ENCODE results near the gene ADGRV1. TPM values are rescaled to one million over a fixed set of nuclear protein-coding genes. Genes with fewer than 3 reads are reported as not detected.

The ADGRV1 gene
- total and polyA plus RNA-seq, 9 of the 15 experiments (the other 6 are each of a cell fraction or from before 2014, with no cell fraction given), result 21.7 to 156 (median 58.2) TPM

DNA sequence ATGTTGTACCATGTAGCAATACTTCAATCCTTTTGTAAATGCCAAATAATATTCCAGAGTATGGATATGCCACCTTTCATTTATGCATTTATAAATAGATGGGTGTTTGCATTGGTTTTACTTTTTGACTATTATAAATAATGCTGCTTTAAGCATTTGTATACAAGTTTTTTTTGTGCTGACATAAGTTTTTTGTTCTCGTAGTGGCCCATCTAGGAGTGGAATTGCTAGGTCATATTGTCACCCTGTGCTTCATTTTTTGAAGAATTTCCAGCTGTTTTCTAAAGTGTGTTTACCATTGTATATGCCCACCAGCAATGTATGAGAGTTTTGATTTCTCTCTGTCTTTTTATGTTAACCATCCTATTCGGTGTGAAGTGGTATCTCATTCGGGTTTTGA, 6.9 kb downstream of the ADGRV1 start:
- Histone ChIP-seq H3K36me3 (ENCODE audit: control insufficient read depth, insufficient read depth, low read length) (no peaks in the 10 kb centered on the region), H3K4me2 (ENCODE audit: insufficient read depth, low read length) (no peak overlapping the region), H3K9me3 (replicated peaks; ENCODE audit: control insufficient read depth, insufficient read depth, low read depth, low read length) (no peaks in the 10 kb centered on the region), H3K4me3 (no peak overlapping the region), H3K4me1 (replicated peaks in 1 of 2; ENCODE audit: control insufficient read depth in 2 of 2, insufficient read depth in 2 of 2, low read length in 2 of 2) (peaks cover 0 to 3% of the 10 kb centered on the region in 2 experiments; a peak in 1 of 5 replicates), H3K79me2 (ENCODE audit: control insufficient read depth, insufficient read depth, low read length) (peaks cover 68% of the 10 kb centered on the region), H3K27ac (ENCODE audit: extremely low read depth, low read depth, low read length) (no peak overlapping the region), H3K9ac (ENCODE audit: insufficient read depth in 1 of 2, low read depth in 2 of 2, low read length in 2 of 2) (no peak overlapping the region), H3K9me1 (ENCODE audit: control insufficient read depth, insufficient read depth, low read length) (no peaks in the 10 kb centered on the region), H2AFZ (ENCODE audit: low read depth, low read length) (no peak overlapping the region), H4K20me1 (replicated peaks; ENCODE audit: control insufficient read depth, insufficient read depth, low read length) (no peaks in the 10 kb centered on the region), H3K27me3 (ENCODE audit: control insufficient read depth in 2 of 2, insufficient read depth in 2 of 2, low read length in 2 of 2) (no peaks in the 10 kb centered on the region)
- FAIRE-seq (no peak), ATAC-seq (no peak), DNase-seq (ENCODE audit: extremely low read depth in 1 of 4, low spot score in 3 of 4) (no peak)
- in situ Hi-C loops (cut with MboI), result no loop called here
- 87% methylated on average over 3 of the region's 3 CpGs for WGBS (ENCODE audit: insufficient coverage, low coverage, missing lambda C conversion rate)
- peak; percentile 66; the same call in 1 of the 2 replicates for TF ChIP-seq C11orf30 (IDR thresholded peaks at IDR 0.05; ENCODE audit: low read depth)
- peak; percentile 88 for TF ChIP-seq ZNF316 (IDR thresholded peaks at IDR 0.05)
- TF ChIP-seq MAFF (IDR thresholded peaks at IDR 0.05; ENCODE audit: low read length), result peak; percentile 26; the same call in 1 of the 2 replicates
- TF ChIP-seq, protein P1, sequence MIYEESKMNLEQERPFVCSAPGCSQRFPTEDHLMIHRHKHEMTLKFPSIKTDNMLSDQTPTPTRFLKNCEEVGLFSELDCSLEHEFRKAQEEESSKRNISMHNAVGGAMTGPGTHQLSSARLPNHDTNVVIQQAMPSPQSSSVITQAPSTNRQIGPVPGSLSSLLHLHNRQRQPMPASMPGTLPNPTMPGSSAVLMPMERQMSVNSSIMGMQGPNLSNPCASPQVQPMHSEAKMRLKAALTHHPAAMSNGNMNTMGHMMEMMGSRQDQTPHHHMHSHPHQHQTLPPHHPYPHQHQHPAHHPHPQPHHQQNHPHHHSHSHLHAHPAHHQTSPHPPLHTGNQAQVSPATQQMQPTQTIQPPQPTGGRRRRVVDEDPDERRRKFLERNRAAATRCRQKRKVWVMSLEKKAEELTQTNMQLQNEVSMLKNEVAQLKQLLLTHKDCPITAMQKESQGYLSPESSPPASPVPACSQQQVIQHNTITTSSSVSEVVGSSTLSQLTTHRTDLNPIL (CRISPR knock-in tag; IDR thresholded peaks at IDR 0.05), result no peak
- peak; percentile 49; the same call in 1 of the 2 replicates for TF ChIP-seq MAFG (tag; conservative IDR thresholded peaks at IDR 0.05)
- intact Hi-C loops (cut with micrococcal nuclease), result no loop called here
- no TSS peak for BruUV-seq (replicated peaks)
- ChIA-PET CTCF (ENCODE audit: low intra/inter-chr PET ratio) (no interaction called here), POLR2A (no interaction called here)

DNA sequence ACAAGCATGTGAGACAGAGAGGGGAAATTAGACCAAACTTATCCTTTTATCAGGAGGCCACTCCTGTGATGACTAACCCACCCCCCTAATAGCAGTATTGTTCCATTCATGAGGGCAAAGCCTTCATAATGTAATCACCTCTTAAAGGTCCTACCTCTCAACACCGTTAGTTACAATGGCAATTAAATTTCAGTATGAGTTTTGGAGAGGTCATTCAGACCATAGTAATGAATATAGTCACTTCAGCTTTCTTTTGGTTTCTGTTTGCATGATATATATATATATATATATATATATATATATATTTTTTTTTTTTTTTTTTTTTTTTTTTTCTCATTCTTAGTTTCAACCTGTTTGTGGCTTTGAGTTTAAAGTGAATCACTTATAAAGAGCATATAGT, 10.5 kb downstream of the ADGRV1 start:
- H3K27me3 ChIP-seq (ENCODE audit: control insufficient read depth in 2 of 2, insufficient read depth in 2 of 2, low read length in 2 of 2), result no peaks in the 10 kb centered on the region
- H3K36me3 ChIP-seq (ENCODE audit: control insufficient read depth, insufficient read depth, low read length), result no peaks in the 10 kb centered on the region
- H3K27ac ChIP-seq (ENCODE audit: extremely low read depth, low read depth, low read length), result no peak overlapping the region
- no peak for FAIRE-seq
- H3K79me2 ChIP-seq (ENCODE audit: control insufficient read depth, insufficient read depth, low read length), result peaks cover 55% of the 10 kb centered on the region
- no peak overlapping the region for H2AFZ ChIP-seq (ENCODE audit: low read depth, low read length)
- H3K9me1 ChIP-seq (ENCODE audit: control insufficient read depth, insufficient read depth, low read length), result no peaks in the 10 kb centered on the region
- no peaks in the 10 kb centered on the region; a peak in 1 of 5 replicates for H3K4me1 ChIP-seq (replicated peaks in 1 of 2; ENCODE audit: control insufficient read depth in 2 of 2, insufficient read depth in 2 of 2, low read length in 2 of 2)
- in situ Hi-C loops (cut with MboI) (no loop called here), intact Hi-C loops (cut with micrococcal nuclease) (no loop called here)
- ATAC-seq, result peak; percentile 28; the same call in 2 of the 3 replicates
- WGBS (ENCODE audit: insufficient coverage, low coverage, missing lambda C conversion rate), result 33% methylated on average over 1 of the region's 1 CpG
- POLR2A ChIA-PET, result no interaction called here
- DNase-seq (ENCODE audit: extremely low read depth in 1 of 4, low spot score in 3 of 4), result no peak
- no peak overlapping the region for H3K4me3 ChIP-seq
- H3K9ac ChIP-seq (ENCODE audit: insufficient read depth in 1 of 2, low read depth in 2 of 2, low read length in 2 of 2), result no peak overlapping the region
- CTCF ChIA-PET (ENCODE audit: low intra/inter-chr PET ratio), result no interaction called here
- H3K9me3 ChIP-seq (replicated peaks; ENCODE audit: control insufficient read depth, insufficient read depth, low read depth, low read length), result no peaks in the 10 kb centered on the region
- 0 out of 2 replicates have a peak, but pooled peaks cover 4% of the 10 kb centered on the region for H4K20me1 ChIP-seq (replicated peaks; ENCODE audit: control insufficient read depth, insufficient read depth, low read length)
- no TSS peak for BruUV-seq (replicated peaks)
- H3K4me2 ChIP-seq (ENCODE audit: insufficient read depth, low read length), result no peak overlapping the region
- TF ChIP-seq, protein P2, sequence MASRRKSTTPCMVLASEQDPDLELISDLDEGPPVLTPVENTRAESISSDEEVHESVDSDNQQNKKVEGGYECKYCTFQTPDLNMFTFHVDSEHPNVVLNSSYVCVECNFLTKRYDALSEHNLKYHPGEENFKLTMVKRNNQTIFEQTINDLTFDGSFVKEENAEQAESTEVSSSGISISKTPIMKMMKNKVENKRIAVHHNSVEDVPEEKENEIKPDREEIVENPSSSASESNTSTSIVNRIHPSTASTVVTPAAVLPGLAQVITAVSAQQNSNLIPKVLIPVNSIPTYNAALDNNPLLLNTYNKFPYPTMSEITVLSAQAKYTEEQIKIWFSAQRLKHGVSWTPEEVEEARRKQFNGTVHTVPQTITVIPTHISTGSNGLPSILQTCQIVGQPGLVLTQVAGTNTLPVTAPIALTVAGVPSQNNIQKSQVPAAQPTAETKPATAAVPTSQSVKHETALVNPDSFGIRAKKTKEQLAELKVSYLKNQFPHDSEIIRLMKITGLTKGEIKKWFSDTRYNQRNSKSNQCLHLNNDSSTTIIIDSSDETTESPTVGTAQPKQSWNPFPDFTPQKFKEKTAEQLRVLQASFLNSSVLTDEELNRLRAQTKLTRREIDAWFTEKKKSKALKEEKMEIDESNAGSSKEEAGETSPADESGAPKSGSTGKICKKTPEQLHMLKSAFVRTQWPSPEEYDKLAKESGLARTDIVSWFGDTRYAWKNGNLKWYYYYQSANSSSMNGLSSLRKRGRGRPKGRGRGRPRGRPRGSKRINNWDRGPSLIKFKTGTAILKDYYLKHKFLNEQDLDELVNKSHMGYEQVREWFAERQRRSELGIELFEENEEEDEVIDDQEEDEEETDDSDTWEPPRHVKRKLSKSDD (conservative IDR thresholded peaks at IDR 0.05; ENCODE audit: low read length), result no peak
- no peak for TF ChIP-seq TAF7 (tag; IDR thresholded peaks at IDR 0.05)
- TF ChIP-seq, protein P3, sequence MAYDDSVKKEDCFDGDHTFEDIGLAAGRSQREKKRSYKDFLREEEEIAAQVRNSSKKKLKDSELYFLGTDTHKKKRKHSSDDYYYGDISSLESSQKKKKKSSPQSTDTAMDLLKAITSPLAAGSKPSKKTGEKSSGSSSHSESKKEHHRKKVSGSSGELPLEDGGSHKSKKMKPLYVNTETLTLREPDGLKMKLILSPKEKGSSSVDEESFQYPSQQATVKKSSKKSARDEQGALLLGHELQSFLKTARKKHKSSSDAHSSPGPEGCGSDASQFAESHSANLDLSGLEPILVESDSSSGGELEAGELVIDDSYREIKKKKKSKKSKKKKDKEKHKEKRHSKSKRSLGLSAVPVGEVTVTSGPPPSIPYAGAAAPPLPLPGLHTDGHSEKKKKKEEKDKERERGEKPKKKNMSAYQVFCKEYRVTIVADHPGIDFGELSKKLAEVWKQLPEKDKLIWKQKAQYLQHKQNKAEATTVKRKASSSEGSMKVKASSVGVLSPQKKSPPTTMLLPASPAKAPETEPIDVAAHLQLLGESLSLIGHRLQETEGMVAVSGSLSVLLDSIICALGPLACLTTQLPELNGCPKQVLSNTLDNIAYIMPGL (CRISPR knock-in tag; IDR thresholded peaks at IDR 0.05), result no peak
- no peak for TF ChIP-seq MCM2 (IDR thresholded peaks at IDR 0.05; ENCODE audit: low read depth)

All from K562 (cell line).